Fibroblast of skin of abdomen (primary cell): ENCODE measurements around the gene NTM.
"Not testable (repeated sequence)": the region's sequence is repeated elsewhere in the genome, so short reads cannot be mapped to it uniquely, and the experiment has no call there.

Experiments used
- DNase-seq: peaks from one replicate; pipeline ENCODE4 v3.0.0-alpha.2; 2013

The NTM gene

DNA sequence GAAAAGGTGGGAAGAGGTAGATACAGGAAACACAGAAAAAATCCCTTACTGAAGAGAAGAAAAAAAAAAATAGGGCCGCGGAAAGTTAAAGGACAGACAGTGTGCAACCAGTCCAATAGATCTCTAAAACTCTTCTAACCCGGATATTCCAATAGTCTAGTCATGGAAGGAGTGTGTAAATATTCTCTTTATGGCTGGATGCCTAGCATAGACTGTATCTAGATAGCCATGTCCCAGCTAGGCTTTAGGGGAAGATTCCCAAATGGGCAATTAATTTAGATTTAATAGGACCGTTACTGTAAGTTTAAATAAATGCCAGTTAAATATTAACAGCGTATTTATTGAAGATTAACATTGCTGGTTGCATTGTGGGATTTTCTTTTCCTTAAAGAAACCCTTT is 532.7 kb downstream of the NTM start:
- no peak for DNase-seq

DNA sequence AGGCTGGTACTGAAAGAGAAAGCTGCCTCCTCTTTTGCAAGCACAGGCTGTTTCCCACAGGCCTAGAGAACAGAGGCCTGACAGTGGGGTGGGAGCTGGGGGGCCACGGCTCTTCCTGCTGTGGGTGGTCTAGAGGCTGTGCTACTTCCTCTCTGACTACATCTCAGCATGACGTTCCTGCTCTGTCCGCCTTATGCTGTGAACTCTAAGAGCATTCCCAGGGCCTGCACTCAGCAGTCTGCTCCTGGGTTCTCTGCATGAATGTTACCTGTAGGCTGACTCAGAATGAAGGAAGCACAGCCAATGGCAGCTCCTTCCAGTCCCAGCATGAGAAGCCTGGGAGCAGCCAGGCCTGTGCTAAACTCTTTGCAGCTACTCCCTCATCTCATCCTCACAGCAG is 534.3 kb downstream of the NTM start:
- DNase-seq = no peak

DNA sequence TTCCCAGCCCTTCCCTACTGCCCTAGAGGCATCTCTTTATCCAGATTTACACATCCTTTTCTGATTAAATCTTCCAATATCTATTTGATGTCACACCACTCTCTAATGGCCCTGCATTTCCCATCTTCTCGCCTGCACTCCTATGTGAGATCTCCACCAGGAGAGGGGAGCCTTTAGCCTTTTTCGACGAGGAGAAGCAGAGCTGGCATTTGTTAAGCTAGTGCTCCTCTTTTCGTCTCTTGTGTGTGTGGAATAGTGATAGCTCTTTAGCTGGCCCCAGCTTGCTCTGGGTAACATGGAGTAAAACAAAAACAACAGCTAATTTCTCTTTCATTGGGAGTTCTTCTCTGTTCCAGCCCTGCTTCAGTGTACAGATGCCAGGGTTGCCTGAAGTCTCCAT is 536.5 kb downstream of the NTM start:
- DNase-seq = no peak

DNA sequence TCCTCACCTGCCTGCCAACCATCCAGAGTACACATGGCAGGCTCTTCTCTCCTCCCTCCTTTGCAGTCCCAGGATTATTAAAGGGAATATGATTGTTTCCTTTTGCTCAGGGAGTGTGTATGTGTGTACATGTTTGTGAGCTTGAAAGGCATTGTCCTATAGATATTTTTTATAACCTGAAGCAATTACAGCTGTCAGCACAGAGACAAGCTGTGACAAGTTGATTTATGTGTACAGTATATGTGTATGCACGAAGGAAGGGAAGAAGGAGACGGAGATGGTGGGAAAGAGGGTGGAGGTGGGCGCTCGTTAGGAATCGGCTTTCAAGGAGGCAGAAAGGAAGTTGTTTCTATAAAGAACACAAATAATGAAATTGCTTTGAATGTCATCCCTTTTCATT is 537.0 kb downstream of the NTM start:
- DNase-seq = no peak

DNA sequence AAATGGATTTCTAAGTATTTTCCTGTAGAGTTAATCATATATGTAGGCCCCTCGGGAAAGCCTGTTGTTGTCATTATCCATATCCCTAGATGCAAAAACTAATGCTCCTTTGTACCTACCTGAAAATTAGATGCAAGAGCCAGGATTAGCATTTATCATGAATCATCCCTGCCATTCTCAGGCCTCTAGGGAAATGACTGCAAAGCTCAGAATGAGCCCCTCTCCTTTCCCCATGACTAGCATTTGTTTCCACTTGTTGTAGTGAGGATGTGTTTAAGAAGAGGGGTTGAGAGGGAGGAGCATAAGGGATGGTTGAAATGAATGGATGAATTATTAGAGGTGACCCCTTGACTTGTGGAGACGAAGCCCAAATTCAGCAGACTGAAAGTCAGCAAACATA is 537.9 kb downstream of the NTM start:
- DNase-seq = no peak

DNA sequence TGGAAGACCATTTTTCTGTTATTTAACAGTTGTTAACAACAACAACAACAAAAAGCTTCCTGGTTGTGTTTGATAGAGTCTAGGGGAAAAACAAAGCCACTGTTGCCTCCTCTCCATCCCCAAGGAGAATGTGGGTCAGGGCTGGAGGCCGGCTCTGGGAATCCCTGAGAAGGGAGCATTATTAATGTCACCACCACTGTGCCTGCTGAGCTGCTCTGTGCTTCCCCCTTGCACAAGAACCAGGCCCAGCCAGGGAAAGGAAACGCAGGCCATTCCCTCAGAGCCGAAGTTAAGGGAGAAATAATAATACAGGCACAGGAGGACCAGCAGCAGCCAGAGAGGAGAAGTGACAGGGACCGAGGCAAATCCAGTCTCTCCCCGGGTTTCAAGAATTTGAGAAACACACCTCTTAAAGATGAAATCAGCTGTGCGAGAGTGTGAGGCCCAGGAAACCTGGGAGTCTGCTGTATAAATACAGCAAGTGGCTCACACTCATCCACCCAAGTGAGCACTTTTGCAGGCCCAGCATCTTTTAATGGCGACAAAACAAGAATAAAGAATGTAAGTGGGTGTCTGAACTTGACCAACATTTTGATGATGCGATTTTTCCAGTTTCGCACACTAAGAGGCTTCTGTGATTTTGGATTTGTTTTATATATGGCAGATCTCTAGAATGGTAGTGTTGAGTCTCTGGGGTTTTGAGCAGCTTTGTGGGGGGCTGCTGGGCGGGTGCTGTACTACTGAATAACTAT is 539.2 kb downstream of the NTM start:
- no peak for DNase-seq

DNA sequence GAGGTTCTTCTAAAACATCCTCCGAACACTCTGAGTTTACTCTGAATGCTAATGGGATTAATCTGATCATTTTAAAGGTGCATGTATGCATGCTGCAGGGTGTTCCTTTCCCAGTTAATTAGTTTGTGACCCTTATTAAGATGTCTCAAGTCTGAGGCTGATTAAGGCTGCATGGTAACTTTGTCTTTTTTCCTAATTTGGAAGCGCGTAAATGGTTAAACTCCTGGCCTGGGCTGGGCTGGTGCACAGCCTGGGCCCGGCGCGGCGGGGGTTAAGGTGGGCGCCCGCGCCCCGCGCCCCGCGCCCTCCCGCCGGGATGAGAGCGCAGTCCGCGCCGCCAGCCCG is 539.7 kb downstream of the NTM start:
- no peak for DNase-seq

DNA sequence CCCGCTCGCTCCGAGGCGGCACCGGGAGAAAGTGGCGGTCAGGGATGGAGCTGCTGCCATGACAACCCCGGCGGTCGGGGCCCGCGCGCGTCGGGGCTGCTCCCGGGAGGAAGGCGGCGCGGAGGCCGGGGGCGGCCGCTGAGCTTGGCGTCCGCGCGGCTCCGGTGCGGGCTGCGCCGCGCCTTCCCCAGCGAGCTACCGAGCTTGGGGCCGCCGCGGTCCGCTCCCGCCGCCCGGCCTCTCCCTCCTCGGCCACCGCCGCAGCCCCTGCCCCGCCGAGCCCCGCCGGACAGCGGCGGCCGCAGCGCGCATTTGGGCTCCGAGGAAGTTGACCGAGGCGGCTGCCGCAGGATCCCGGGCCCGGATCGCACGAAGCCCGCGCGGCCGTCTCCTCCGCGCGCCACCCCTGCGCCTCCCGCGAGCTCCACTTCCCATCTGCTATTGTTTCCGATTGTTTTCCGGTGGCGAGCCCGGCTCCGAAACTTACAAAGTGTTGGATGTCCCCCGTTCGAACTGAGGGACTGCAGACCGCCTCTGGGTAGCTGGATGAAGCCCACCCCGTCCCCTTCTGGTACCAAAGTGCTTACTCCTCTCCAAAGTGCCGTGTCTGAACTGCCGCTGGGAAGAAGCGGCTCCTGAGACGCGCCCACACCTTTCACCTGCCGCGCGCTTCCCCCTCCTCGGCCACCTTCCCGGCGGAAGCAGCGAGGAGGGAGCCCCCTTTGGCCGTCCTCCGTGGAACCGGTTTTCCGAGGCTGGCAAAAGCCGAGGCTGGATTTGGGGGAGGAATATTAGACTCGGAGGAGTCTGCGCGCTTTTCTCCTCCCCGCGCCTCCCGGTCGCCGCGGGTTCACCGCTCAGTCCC is 540.3 kb downstream of the NTM start:
- peak; percentile 51 for DNase-seq

DNA sequence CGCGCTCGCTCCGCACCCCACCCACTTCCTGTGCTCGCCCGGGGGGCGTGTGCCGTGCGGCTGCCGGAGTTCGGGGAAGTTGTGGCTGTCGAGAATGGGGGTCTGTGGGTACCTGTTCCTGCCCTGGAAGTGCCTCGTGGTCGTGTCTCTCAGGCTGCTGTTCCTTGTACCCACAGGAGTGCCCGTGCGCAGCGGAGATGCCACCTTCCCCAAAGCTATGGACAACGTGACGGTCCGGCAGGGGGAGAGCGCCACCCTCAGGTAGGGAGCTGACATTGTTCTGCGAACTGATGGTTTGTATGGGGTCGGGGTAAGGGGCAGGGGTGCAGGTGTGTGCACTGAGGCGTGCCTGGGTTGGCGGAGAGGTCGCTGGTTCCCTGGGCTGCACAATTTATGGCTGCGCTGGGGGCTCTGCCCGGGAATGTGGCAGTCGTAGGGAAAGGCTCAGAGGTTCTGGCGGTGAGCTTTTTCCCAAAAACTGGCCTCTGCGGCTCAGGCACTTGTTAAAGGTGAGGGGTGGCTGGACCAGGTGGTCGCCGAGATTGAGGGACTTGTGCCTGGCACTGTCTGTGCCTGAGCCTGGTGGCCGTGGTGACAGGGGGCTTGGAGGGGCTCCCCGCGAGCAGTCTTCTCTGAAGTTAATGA is 541.1 kb downstream of the NTM start:
- not testable (repeated sequence) for DNase-seq

DNA sequence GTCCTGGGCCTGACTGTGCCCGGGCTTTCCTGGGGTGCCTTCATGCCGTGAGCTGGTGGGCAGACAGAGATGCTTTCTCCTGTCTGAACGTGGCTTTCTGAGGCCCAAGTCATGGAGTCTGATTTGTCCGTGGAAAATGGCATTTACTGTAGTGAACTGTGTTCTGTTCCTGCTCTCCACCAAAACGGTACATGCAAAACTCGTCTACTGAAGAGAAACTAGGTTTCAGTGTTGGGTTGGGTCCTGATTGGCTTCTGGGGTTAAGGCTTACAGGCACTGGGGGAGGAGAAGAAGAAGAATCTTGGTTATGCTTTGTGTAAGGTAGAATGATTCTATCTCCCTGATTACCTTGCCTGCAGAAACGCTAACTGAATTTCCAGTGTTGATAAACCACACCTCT is 541.7 kb downstream of the NTM start:
- DNase-seq = no peak

DNA sequence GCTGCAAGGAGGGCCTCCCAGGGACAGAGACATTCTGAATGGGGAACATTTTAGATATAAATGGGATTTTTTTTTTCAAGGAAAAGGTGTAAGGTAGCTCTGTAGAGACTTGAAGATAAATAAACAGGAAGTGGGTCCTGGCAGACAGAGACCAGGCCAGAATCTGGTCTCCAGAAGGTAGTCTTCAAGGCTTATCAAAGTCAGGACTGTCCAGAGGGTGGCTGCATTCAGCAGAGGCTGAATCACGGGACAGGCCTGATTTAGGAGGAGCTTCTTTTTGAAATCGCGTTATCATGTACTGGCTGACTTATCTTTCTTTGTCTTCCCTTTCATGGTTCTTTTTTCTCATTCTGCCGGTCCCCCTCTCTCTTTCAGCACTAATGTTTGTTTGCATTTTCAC is 542.9 kb downstream of the NTM start:
- DNase-seq = no peak

DNA sequence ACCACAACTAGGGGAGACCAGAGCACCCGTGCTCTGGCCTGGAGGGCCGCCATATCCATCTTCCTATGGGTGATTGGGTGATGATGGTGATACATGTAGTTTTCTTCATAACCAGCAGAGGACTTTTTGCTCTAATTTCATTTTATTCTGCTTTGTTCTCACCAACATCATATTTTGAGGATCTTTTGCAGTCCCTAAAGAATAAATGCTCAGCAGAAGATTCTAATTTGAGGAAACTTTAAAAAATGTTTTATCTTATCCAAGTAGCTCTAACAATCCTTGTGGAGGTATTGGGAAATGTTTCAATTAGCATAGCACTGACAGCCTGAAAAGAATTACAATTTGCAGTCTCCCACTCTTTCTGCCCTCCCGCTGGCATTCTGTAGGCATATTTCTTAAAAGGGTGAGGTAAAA is 544.0 kb downstream of the NTM start:
- peak; percentile 47 for DNase-seq

DNA sequence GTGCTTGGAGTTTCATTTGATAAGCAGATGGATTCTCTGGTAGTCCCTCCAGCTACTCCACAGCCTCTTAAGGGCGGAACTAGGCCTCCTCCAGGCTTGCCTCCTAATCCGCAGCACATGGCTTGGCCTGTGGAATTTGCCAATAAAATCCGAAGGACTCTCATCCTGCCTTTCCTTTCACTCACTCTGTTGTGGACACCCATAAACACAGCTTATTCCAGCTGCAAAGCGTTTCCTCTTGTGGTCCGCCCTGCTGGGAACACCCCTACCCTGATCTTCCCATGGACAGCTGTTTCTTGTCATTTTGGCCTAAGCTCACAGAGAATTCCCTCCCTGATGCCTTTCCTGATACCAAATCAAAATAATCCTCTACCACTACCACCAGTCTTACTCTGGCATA is 546.2 kb downstream of the NTM start:
- no peak for DNase-seq

DNA sequence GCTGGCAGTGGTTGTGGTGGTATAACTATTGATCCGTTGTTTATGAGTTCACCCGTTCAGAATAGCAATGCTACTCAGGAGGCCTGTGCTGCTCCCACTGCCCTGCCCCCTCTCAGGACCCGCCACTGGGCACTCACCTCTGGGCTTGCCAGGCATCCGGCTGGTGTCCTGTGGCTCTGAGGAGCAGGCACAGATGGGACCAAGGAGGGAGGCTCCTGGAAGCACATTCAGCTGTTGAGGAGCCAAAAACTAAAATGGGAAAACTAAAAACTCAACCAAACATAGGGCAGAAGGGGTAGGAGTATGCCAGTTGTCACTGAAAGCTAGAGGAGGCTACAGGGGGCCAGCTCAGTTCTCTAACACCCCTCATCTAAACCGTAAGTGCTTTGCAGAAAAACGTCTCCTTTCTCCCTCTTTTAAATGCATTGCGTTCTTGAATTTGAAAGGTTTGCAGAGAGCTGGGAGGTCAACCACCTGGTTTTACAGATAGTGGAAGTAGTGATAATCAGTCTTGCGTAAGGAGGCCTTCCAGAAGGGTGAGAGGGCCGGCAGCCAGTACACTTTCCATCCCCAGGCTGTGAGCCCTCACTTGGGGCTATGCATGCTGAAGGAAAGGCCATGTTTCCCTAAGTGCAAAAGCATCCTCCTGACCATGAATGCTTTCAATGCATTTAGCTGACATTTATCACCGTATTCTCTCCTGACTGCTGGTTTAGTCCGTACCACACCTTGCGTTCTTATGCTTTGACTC is 547.4 kb downstream of the NTM start:
- DNase-seq = no peak

DNA sequence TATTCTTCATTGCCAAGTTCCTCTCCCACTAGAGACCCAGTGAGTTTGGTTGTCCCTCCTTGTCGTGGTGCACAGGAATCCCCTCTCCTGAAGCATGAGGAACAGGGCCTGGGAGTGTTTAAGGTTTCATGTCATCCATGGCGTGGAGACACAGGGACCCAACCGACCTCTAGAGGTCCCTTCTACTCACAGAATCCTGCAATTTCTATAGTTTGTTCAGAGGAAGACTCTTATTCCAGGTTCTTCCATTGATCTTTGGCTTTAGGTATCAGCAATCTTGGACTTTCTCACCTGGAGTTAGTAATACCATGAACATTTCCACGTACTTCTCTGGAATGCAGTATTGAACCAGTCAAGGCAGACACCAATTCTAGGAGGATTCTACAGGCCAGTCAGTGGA is 548.2 kb downstream of the NTM start:
- no peak for DNase-seq

DNA sequence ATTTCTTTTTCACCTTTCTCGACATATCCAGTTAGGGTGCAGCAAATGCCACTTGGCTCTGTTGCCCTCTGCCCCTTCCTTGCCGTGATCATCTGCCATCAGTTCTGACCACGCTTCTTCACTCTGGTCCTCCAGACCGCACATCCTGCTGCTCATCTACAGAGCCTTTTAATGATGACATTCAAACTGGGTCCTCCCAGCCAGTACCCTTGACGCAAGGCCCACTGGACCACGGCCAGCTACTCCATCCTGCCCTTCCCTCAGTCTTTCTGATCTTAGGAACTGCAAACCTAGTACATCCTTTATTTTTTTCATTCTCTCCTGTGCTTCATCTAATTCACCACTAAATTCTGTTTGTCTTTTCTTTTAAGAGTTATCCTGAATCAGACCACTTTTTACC is 551.8 kb downstream of the NTM start:
- no peak for DNase-seq

DNA sequence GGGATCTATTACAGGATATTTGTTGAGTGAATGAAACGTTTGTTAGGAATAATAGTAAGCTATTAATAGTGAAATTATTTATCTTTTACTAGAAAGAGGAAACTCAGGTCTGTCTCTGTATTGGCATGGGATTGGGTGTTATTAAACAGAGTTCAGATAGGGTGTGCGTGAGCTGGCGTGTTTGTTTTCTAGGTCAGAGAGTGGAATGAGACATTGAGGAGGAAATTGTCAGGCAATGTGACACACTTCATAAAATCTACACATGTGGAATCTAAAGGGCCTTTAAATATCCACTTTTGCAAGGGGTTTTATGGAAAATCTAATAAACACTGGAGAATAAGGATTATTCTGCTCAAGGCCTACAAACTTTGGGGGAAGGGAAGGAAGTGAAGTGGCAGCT is 552.9 kb downstream of the NTM start:
- no peak for DNase-seq

DNA sequence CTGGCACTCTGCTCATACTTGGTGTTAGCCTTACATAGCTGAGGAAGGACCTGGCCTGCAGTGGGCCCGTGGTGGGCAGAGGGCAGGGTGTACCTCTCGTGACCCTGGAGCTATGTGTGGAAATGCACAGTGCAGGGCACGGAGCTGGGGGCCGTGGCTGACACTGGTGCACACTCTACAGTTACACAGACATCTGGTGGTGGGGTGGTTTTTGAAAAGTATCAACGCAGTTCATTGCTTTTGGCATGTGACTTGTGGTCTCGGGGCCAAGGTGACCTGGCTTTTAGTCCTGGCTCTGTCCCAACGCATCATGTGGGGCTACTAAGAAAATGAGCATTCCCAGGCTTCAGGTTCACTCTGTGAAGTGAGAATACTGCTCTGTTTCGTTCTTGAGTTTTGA is 553.6 kb downstream of the NTM start:
- no peak for DNase-seq

DNA sequence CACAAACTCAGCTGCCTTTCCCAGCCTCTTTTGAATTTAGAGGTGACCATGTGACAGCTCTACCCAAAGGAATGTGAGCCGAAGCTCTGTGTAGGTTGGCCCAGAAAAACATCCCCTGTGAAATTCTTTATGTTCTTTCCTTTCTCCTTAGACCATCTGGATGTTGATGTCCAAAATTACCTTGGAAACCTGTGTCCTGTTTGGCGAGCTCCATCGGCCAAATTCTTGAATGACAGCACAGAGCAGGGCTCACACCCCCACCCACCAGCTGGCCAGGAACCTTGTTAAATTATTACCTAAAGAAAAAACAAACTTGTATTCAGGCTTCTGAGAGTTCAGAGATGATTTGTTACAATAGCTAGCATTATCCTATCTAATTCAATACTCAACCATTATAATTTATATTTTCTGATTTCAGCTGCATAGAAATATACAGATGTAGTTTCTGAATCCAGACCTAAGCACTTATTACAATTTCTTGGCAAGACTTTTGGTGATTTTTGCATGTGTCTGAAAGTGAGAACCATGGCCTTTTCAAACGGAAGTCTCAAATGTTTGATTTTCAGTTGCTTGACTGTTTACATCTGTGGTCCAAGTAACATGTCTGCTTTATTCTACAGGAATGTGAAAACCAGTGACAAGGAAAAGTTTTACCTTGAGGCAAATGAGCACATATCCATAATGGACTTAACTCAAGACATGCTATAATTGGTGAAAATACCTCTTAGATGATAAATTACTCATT is 554.2 kb downstream of the NTM start:
- DNase-seq = peak; percentile 61

DNA sequence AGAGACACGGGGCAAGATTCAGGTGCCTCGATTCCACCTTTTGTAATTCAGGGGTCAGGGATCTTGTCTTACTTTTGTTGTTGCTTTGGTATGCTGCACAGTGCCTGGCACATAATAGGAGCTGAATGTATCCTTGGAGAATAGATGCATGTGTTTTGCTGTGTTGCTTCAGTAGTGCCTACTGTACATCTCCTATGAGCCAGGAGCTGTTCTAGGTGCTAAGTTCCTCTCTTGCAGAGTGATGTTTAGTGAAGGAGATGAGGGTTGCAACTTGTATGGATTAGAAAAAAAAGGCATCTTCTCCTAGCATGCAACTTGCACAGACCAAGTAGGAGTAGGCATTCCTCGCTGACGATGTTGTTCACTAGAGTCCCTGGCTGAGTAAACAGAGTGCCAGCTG is 555.4 kb downstream of the NTM start:
- no peak for DNase-seq

DNA sequence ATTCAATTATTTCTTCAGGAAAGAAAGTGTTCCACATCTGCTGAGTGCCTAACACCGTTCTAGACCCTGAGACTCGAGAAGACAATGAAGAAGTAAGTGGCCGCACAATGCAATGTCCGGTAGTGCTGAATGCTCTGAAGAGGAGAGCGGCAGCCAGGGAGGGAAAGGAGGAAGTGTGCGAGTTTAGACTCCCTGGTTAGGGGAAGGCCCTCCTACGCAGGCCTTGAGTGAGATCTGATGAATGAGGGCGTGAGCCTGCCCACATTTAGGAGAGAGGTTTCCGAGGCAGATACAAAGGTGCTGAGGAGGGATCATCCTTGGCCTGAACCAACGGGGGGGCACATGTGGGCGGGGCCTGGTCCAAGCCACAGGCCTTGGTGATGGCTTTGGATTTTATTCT is 558.6 kb downstream of the NTM start:
- DNase-seq = no peak

DNA sequence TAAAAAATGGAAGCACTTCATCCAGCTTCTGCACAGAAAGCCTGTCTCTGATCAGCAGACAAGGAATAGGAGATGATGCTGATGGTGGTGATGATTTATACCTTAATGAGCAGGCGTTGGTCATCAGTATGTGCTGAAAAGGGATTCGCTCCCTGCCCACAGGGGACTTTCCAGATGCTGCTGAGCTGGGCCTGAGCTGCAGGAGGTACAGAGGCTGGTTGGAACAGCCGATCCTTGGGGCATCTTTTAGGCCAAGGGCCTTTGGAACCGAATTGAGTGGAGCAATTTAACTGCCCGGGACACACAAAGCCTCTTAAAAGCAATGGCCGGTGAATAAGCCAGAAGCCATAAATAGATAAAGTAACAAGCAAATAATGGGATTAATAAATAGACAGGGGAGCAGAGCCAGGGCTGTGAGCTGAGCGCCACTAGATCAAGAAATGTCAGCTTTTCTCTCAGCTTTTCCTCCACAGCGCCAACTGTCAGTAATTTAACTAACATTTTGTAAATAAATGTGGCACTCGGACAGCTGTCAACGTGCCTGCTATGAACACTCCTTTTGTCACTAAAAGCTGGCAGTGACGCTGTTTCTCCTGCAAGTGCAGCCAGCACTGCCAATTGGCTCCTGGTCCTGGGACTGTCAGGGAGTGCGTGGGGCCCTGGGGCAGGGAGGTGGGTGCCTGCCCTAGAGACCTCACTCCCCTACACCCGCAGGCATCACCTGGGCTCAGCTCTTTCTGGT is 562.3 kb downstream of the NTM start:
- no peak for DNase-seq
